Suprapubic skin (tissue), 4 donors: ENCODE measurements around the gene KCNMB2. TPM values are rescaled to one million over a fixed set of nuclear protein-coding genes. Genes with fewer than 3 reads are reported as not detected.
"Not testable (repeated sequence)": the region's sequence is repeated elsewhere in the genome, so short reads cannot be mapped to it uniquely, and the experiment has no call there.

Experiments
- DNase-seq, 2 donors: peaks; one replicate each; pipeline ENCODE4 v3.0.0-alpha.2; 2019; ENCODE audit warnings: low spot score in 2 of 2
- H3K27ac ChIP-seq: fragments of 200-600 bp; sonication (generic); one replicate; pipeline ENCODE4 v1.5.1; 2019
- H3K27me3 ChIP-seq: fragments of 200-600 bp; sonication (generic); one replicate; pipeline ENCODE4 v1.5.1; 2019
- H3K36me3 ChIP-seq: fragments of 200-600 bp; sonication (generic); one replicate; pipeline ENCODE4 v1.5.1; 2019
- H3K4me1 ChIP-seq: fragments of 200-600 bp; sonication (generic); one replicate; pipeline ENCODE4 v1.5.1; 2019
- H3K4me3 ChIP-seq: fragments of 200-600 bp; sonication (generic); one replicate; pipeline ENCODE4 v1.5.1; 2019; ENCODE audit warnings: mild to moderate bottlenecking
- H3K9me3 ChIP-seq: fragments of 200-600 bp; sonication (generic); one replicate; pipeline ENCODE4 v1.5.1; 2019
- CTCF ChIP-seq, 2 donors: fragments of 200-600 bp in 1 of 2; fragments of 450-650 bp in 1 of 2; sonication (generic) in 1 of 2; IDR thresholded peaks; one replicate each; pipeline ENCODE4 v1.5.1; 2016 to 2019; ENCODE audit warnings: antibody characterized with exemption in 2 of 2, mild to moderate bottlenecking in 1 of 2, moderate library complexity in 1 of 2
- EP300 ChIP-seq: sonication (generic); formaldehyde crosslinking; IDR thresholded peaks from one replicate; pipeline ENCODE4 v1.6.1; 2017; ENCODE audit warnings: antibody characterized with exemption
- POLR2A ChIP-seq, 2 donors: fragments of 450-650 bp; IDR thresholded peaks; one replicate each; pipeline ENCODE4 v1.6.1; 2017; ENCODE audit warnings: antibody characterized with exemption in 2 of 2, mild to moderate bottlenecking in 2 of 2, moderate library complexity in 2 of 2
- POLR2AphosphoS5 ChIP-seq, 3 donors: sonication (generic); formaldehyde crosslinking; IDR thresholded peaks; one replicate each; pipeline ENCODE4 v1.6.1; 2017; ENCODE audit warnings: antibody characterized with exemption in 3 of 3
- WGBS: methylation state at CpG from one replicate; pipeline ENCODE4 v1.1.5; 2018; 5-methylcytosine and 5-hydroxymethylcytosine counted together
- total RNA-seq, 4 donors: library from RNA; depleted of rRNA; stranded (reverse); fragments of >200 nt; gene quantifications; one replicate each; pipeline ENCODE4 v1.1.0, GENCODE V29; 2016

KCNMB2 gene
- total RNA-seq, 4 donors from 2014 or later = 0.42 TPM; not detected in 3

DNA sequence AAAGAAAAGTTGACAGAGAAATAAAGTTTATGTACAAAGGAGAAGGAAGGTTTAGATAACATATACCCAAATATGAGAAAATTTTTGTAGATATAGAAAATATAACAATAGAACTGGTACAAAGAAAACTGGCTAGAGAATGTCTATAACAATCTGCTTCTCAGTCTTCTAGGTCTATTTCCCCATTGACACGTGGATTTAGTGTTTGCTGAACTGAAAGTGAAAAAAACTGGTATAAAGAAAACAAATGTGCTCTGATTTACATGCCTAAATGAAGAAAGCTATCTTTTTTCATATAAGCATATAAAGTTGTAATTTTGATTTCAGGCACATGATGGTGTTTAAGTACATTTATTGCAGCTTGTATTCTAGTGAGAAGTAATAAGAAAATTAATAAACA, 9.8 kb downstream of the KCNMB2 start:
- H3K4me3 ChIP-seq = no peak overlapping the region
- H3K9me3 ChIP-seq = no peaks in the 10 kb centered on the region
- DNase-seq = no peak
- H3K27ac ChIP-seq = no peak overlapping the region
- no peaks in the 10 kb centered on the region for H3K4me1 ChIP-seq
- H3K36me3 ChIP-seq = no peaks in the 10 kb centered on the region
- H3K27me3 ChIP-seq = no peaks in the 10 kb centered on the region
- 51% methylated on average over 1 of the region's 1 CpG for WGBS
- TF ChIP-seq POLR2AphosphoS5 (IDR thresholded peaks at IDR 0.05) = no peak
- no peak for TF ChIP-seq CTCF (IDR thresholded peaks at IDR 0.05)
- no peak for TF ChIP-seq EP300
- TF ChIP-seq POLR2A (IDR thresholded peaks at IDR 0.05) = no peak

- DNase-seq, H3K9me3 ChIP-seq, H3K4me3 ChIP-seq, H3K36me3 ChIP-seq, H3K27me3 ChIP-seq, H3K4me1 ChIP-seq, H3K27ac ChIP-seq: not testable (repeated sequence)
- WGBS = 96% methylated on average over 3 of the region's 3 CpGs
These were observed 13.2 kb downstream of the KCNMB2 start for GRCh38 chr3:178549426-178549825.

DNA sequence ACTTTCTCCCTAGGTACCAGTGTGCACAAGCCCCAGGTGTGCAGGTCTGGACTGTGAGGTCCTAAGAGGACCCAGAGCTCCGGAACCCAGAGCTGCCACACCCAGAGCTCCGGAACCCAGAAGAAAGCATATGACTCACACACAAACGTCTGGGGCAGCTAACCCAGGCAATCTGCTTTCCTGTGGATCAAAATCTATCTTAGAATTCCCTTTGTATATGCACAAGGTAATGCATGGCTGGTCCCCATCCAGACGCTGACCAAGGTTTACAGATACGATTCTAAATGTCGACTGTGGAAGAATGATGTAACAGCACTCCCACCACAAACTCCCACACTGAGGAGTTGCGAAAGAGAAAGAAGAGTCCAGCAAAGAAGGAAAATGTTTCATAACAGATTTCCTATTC, 15.7 kb downstream of the KCNMB2 start:
- no peak for DNase-seq
- Histone ChIP-seq H3K27ac (no peak overlapping the region), H3K9me3 (no peaks in the 10 kb centered on the region), H3K4me3 (no peak overlapping the region), H3K4me1 (no peaks in the 10 kb centered on the region), H3K27me3 (no peaks in the 10 kb centered on the region), H3K36me3 (no peaks in the 10 kb centered on the region)
- TF ChIP-seq POLR2AphosphoS5 (IDR thresholded peaks at IDR 0.05) (no peak), POLR2A (IDR thresholded peaks at IDR 0.05) (no peak), EP300 (no peak), CTCF (IDR thresholded peaks at IDR 0.05) (no peak)
- WGBS = 46% methylated on average over 7 of the region's 7 CpGs

DNA sequence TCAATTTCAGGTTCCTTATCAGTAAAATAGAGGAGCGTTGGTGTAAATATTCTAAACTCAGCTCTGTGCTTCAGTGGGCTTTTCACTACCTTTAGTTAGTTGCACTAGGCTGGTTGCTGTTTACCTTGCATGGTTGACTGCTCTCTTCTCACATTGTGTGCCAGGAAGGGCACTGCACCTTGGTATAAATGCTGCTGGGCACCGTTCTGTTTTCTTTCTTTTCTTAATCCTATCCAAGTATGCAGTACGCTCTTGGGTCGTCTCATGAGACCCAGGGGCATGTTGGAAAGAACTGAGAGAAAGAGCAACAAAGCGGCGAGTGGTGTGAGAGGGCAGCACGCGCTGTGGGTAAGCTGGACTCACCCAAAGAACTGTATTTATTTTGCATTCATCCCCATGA, 22.4 kb downstream of the KCNMB2 start:
- Histone ChIP-seq H3K4me1 (no peaks in the 10 kb centered on the region), H3K4me3 (no peak overlapping the region), H3K36me3 (no peaks in the 10 kb centered on the region), H3K9me3 (no peaks in the 10 kb centered on the region), H3K27me3 (no peaks in the 10 kb centered on the region), H3K27ac (no peak overlapping the region)
- no peak for DNase-seq
- 78% methylated on average over 8 of the region's 8 CpGs for WGBS
- TF ChIP-seq POLR2AphosphoS5 (IDR thresholded peaks at IDR 0.05) (no peak), EP300 (no peak), CTCF (IDR thresholded peaks at IDR 0.05) (no peak), POLR2A (IDR thresholded peaks at IDR 0.05) (no peak)

- 76% methylated on average over 3 of the region's 3 CpGs for WGBS
- no peak overlapping the region for H3K4me3 ChIP-seq
These were observed 24.5 kb downstream of the KCNMB2 start for GRCh38 chr3:178560759-178561158.

More at GRCh38 chr3:178560759-178561158, 24.5 kb downstream of the KCNMB2 start:
- DNase-seq = no peak
- H3K4me1 ChIP-seq = no peaks in the 10 kb centered on the region
- no peaks in the 10 kb centered on the region for H3K9me3 ChIP-seq
- H3K27me3 ChIP-seq = no peaks in the 10 kb centered on the region
- H3K36me3 ChIP-seq = no peaks in the 10 kb centered on the region
- H3K27ac ChIP-seq = no peak overlapping the region
- no peak for TF ChIP-seq POLR2A (IDR thresholded peaks at IDR 0.05)
- TF ChIP-seq POLR2AphosphoS5 (IDR thresholded peaks at IDR 0.05) = no peak
- TF ChIP-seq EP300 = no peak
- TF ChIP-seq CTCF (IDR thresholded peaks at IDR 0.05) = no peak
